ENCODE data around the gene CHST8.
A peak's percentile ranks its signal among the peaks of the same experiment; 100 is the strongest.
"Not testable (repeated sequence)": the region's sequence is repeated elsewhere in the genome, so short reads cannot be mapped to it uniquely, and the experiment has no call there.

Gene CHST8

DNA sequence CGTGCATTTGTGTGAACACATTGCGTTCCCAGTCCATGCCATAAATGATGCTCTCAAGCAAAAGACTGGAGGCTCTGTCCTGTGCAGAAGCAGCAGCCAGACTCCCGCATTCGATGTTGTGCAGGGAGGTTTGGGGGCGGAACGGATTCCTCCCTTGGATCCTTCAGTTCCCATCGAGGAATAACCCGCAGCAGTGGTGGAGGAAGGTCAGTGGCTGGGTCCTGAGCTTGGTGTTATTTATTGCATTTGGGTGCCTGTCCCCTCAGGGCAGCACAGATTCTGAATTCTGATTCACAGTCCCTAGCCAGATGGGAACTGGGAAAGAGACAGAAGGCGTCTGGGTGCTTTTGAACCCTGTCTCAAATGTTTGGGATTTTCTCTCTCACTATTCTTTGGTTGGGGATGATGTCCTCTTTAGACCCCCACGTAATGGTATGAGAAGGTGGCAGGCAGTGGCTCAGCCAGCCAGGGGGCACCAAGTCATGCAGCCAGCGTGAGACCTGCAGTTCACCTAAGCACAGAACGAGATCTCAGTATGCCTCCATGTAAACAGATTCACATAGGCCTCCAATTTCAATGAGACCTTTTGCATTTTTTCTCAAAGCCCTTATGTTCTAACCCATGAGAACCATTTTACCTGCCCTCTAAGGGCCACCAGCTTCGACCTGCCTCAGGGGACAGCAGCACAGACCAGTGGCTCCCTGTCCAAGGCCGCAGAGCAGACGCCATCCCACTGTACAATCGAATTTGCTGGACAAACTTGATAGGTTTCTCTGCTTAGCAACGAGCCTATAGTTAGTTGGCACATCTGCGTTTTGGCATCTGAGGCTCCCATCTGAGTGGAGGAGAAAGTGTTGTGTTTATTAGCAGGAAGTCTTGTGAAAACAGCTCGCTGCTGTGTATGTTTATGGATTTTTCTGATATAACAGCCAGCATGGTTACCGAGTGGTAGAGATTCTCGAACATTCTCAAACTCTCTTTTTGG, 192.7 kb downstream of the CHST8 start:
- no peak for DNase-seq

DNA sequence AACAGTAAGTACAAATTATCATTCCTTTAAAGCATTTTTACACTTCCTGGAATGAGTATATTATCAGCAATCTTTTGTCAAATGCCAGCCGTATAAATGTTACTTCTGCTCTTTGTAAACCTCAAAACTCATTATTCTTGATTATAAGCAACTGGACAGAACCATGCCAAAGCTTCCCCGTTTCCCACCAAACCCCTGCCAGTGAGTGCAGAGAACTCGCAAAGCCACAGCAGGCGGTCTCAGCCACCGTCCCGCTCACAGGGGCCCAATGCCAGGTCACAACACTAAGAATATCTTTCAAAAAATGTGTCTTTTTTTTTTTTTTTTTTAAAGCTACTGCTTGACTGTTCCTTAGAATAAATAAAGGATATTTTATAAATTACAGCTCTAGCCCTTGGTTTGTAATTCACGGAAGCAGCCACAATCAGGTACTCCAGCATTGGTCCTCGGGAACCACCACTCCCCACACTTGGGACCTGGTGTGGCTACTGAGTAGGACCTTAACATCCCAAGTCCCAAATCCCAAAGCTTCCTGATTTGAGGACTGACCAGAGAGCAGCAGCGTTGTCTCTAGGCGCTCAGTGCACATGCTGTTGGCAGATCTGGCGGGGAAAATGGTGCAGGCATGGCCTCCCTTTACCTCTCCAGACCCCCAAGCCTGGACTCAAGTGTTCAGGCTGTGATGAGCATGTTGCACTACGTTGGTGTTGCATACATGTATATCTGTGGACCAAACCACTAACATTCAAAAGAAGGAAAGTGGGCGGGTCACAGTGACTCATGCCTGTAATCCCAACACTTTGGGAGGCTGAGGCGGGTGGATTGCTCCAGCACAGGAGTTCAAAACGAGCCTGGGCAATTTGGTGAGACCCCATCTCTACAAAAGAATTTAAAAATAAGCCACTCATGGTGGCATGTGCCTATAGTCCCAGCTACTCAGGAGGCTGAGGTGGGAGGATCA, 193.9 kb downstream of the CHST8 start:
- DNase-seq = no peak

DNA sequence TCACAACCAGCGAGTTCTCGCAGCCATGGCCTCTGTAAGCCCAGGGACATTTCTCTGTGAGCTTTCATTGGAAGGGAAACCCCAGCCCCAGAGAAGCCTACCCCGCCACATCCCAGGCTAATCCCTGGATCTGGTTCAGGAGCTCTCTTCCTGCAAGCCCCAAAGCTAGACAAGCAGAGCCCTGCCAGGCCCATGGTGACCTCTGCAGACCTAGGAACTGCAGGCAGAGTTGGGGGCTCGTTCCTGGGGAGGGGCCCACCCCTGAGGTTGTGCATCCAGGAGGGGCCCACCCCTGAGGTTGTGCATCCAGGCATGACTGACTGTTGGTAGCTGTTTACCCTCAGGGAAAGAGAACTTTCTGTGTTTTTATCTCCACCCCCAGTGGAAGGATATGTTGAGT, 196.7 kb downstream of the CHST8 start:
- DNase-seq = no peak

DNA sequence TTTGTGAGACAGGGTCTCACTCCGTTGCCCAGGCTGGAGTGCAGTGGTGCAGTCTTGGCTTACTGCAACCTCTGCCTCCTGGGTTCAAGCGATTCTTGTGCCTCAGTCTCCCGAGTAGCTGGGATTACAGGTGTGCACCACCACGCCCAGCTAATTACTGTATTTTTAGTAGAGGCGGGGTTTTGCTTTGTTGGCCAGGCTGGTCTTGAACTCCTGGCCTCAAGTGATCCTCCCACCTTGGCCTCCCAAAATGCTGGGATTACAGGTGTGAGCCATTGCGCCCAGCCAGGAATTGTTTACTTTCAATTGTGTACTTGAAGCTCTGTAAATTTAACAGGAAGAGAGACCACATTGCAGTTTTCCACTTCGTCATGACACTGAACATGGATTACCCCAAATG, 197.3 kb downstream of the CHST8 start:
- DNase-seq = not testable (repeated sequence)

DNA sequence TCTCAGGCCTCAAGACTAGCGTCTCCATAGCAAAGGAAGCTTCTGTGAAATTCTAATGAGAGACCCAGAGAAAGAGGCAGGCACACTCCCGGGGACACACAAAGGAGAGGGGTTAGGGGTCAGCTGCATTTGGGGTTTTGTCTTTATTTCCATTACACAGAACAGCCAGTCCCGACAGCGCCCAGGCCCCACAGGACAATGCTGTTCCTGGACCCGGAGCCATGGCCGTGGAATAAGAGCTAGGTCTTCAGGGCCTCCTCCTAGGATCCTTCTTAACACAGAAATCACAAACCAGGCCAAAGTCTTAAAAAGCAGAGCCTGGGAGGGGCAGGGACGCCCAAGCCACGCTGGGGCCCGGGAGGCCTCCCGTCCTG, 197.7 kb downstream of the CHST8 start:
- DNase-seq = no peak

DNA sequence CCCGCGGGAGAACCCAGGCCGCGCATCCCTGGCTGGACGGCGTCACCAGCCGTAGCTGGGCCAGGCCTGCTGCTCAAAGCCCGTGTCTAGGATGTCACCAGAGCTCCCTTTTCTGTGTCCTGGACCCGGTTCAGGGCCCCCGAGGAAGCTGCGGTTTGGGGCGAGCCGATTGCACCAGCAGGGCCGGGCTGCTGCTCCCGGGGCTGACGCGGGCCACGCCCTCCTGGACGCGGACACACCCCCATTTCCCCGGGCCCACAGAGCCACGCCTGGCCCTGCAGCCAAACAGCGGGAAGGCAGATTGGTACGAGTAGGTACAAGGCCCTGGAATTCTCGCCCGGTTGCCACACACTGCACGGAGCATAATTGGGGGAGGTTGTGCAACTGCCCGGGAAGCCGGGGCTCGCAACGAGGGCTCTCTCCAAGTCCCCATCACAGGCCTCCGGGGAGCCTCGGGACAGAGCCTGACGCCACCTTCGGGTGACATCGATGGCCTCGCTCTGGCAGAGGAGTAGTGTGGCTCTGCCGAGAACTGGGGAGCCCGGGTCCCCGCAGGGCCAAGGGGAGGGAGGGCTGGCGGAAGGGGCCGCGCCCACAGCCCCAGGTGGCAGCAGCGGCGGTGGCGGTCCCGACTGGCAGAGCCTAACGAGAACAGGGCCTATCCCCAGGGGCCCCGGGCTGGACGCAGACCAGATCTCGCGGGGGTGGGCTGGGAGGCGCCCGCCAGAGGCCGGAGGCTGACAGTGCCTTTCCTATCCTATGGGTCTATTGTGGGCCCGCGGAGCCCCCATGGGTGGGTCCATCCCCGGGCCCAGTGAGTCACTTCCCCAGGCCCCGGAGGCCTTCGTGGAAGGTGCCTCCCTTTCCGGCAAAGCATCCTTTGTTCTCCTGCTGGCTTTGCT, 198.4 kb downstream of the CHST8 start:
- peak in 4 of 6 experiments; percentile 6 to 39 (median 21) for DNase-seq

DNA sequence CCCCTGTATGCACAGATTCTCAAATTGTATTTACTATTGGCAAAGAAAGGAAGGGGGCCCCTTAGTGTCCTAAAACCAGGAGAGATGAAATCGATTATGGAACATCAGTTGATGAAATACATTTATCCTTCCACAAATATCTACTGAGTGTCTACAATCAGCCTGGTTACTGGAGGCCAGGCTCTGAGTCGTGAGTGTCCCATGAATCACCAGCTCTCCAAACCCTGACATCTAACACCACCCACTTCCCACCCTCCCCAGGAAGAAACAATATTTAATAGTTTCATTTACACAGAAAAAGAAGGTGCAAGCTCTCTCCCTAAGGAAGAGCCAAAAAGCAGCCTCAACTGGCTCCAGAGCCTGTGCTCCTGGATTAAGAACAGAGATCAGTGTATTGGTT, 200.1 kb downstream of the CHST8 start:
- DNase-seq = no peak
